ENCODE data around the gene ATXN1.

DNA sequence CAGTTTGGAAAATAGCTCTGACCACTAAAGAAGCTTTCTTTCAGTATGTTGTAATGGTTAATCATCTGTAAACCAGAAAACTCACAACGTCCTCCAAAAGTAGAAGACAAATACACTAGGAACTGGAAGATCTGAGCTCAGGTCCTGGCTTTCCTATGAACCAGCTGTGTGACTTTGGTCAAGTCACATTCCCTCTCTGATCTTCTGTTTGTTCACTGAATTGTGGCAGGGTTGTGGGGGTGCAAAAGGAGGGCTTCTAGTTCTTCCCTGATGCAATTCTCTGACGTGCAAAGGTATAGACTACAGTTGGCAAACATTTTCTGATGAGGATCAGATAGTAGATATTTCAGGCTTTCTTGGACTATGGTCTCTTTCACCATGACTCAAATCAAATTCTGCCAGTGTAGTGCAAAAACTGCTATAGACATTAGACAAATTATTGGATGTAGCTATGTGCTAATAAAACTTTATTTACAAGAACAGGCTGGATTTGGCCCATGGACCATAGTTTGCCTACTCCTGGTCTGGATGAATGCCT, 44.9 kb downstream of the ATXN1 start:
- TF ChIP-seq, protein P1, sequence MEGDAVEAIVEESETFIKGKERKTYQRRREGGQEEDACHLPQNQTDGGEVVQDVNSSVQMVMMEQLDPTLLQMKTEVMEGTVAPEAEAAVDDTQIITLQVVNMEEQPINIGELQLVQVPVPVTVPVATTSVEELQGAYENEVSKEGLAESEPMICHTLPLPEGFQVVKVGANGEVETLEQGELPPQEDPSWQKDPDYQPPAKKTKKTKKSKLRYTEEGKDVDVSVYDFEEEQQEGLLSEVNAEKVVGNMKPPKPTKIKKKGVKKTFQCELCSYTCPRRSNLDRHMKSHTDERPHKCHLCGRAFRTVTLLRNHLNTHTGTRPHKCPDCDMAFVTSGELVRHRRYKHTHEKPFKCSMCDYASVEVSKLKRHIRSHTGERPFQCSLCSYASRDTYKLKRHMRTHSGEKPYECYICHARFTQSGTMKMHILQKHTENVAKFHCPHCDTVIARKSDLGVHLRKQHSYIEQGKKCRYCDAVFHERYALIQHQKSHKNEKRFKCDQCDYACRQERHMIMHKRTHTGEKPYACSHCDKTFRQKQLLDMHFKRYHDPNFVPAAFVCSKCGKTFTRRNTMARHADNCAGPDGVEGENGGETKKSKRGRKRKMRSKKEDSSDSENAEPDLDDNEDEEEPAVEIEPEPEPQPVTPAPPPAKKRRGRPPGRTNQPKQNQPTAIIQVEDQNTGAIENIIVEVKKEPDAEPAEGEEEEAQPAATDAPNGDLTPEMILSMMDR (IDR thresholded peaks at IDR 0.05): no peak
- TF ChIP-seq POLR2A (IDR thresholded peaks at IDR 0.05): no peak

Measured in lower leg skin (tissue), 3 donors.